HFFc6 (cell line): Measurements from ENCODE around the gene MYO9B. TPM values are rescaled to one million over a fixed set of nuclear protein-coding genes. Genes with fewer than 3 reads are reported as not detected.
"Not testable (repeated sequence)": the region's sequence is repeated elsewhere in the genome, so short reads cannot be mapped to it uniquely, and the experiment has no call there.

Experiments used
- DNase-seq: peaks from one replicate; pipeline ENCODE4 v3.0.0-alpha.2; 2018
- H3K27ac Mint-ChIP-seq: 2 replicates; pipeline ENCODE4 v1.8.0; 2020; ENCODE audit warnings: mild to moderate bottlenecking, mixed read lengths
- H3K27me3 Mint-ChIP-seq: 2 replicates; pipeline ENCODE4 v1.8.0; 2021; ENCODE audit warnings: mild to moderate bottlenecking, moderate library complexity, mixed read lengths; ENCODE audit not compliant: insufficient read depth
- H3K36me3 Mint-ChIP-seq: 2 replicates; pipeline ENCODE4 v1.8.0; 2021; ENCODE audit warnings: low read depth, mixed read lengths
- H3K4me1 Mint-ChIP-seq: 2 replicates; pipeline ENCODE4 v1.8.0; 2020; ENCODE audit warnings: low read depth, mixed read lengths
- H3K4me3 Mint-ChIP-seq: 2 replicates; pipeline ENCODE4 v1.8.0; 2020; ENCODE audit warnings: mild to moderate bottlenecking, moderate library complexity, mixed read lengths
- H3K9me3 Mint-ChIP-seq: 2 replicates; pipeline ENCODE4 v1.8.0; 2020; ENCODE audit warnings: mild to moderate bottlenecking, mixed read lengths
- total RNA-seq, 6 experiments: library from RNA; stranded (reverse); fragmentation: NEBNext Ultra II Directional; extraction: Animal tissue kit (Norgen Biotek cat#: 25700); gene quantifications; 2 replicates in 1 of 6; 3 replicates in 5 of 6; pipeline ENCODE4 v1.2.3, GENCODE V29; 2021
- TF ChIP-seq, protein P1 (sequence below): fragments of 200-600 bp; sonication (generic); IDR thresholded peaks from 2 replicates; pipeline ENCODE4 v1.5.0; 2021; ENCODE audit warnings: antibody characterized with exemption, mild to moderate bottlenecking

MYO9B gene
- total RNA-seq, 6 experiments from 2014 or later = 81.2 to 89.0 (median 83.4) TPM

GRCh38 chr19:17180997-17181702, 105.6 kb downstream of the MYO9B start:
- TF ChIP-seq, protein P1, sequence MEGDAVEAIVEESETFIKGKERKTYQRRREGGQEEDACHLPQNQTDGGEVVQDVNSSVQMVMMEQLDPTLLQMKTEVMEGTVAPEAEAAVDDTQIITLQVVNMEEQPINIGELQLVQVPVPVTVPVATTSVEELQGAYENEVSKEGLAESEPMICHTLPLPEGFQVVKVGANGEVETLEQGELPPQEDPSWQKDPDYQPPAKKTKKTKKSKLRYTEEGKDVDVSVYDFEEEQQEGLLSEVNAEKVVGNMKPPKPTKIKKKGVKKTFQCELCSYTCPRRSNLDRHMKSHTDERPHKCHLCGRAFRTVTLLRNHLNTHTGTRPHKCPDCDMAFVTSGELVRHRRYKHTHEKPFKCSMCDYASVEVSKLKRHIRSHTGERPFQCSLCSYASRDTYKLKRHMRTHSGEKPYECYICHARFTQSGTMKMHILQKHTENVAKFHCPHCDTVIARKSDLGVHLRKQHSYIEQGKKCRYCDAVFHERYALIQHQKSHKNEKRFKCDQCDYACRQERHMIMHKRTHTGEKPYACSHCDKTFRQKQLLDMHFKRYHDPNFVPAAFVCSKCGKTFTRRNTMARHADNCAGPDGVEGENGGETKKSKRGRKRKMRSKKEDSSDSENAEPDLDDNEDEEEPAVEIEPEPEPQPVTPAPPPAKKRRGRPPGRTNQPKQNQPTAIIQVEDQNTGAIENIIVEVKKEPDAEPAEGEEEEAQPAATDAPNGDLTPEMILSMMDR = no peak
- H3K36me3 Mint-ChIP-seq = peaks cover 11% of the 10 kb centered on the region; the same call in 1 of the 2 replicates
- H3K27ac Mint-ChIP-seq = no peak overlapping the region
- H3K9me3 Mint-ChIP-seq = no peaks in the 10 kb centered on the region
- DNase-seq = no peak
- H3K4me1 Mint-ChIP-seq = no peaks in the 10 kb centered on the region
- H3K4me3 Mint-ChIP-seq = no peak overlapping the region
- peaks cover 2% of the 10 kb centered on the region; the same call in 1 of the 2 replicates for H3K27me3 Mint-ChIP-seq

GRCh38 chr19:17183271-17183761, 107.7 kb downstream of the MYO9B start:
- no peak for DNase-seq
- H3K9me3 Mint-ChIP-seq = no peaks in the 10 kb centered on the region
- H3K4me3 Mint-ChIP-seq = no peak overlapping the region
- peaks cover 3% of the 10 kb centered on the region for H3K27me3 Mint-ChIP-seq
- H3K27ac Mint-ChIP-seq = no peak overlapping the region
- H3K4me1 Mint-ChIP-seq = no peaks in the 10 kb centered on the region
- TF ChIP-seq, protein P1 = no peak; the same call in 1 of the 2 replicates
- H3K36me3 Mint-ChIP-seq = peaks cover 6% of the 10 kb centered on the region

GRCh38 chr19:17183858-17184321, 108.3 kb downstream of the MYO9B start:
- no peaks in the 10 kb centered on the region for H3K9me3 Mint-ChIP-seq
- H3K36me3 Mint-ChIP-seq = peaks cover 6% of the 10 kb centered on the region
- H3K4me1 Mint-ChIP-seq = no peaks in the 10 kb centered on the region
- H3K4me3 Mint-ChIP-seq = no peak overlapping the region
- H3K27ac Mint-ChIP-seq = peak overlapping the region; percentile 21; the same call in 1 of the 2 replicates
- TF ChIP-seq, protein P1 = no peak
- DNase-seq = no peak
- peaks cover 3% of the 10 kb centered on the region for H3K27me3 Mint-ChIP-seq

GRCh38 chr19:17184371-17184841, 108.8 kb downstream of the MYO9B start:
- Mint-ChIP-seq H3K27ac (peak overlapping the region; percentile 21; the same call in 1 of the 2 replicates), H3K36me3 (peaks cover 6% of the 10 kb centered on the region), H3K27me3 (peaks cover 3% of the 10 kb centered on the region), H3K4me1 (no peaks in the 10 kb centered on the region), H3K9me3 (no peaks in the 10 kb centered on the region), H3K4me3 (no peak overlapping the region)
- TF ChIP-seq, protein P1 = no peak
- no peak for DNase-seq

- Mint-ChIP-seq H3K36me3 (peaks cover 6% of the 10 kb centered on the region), H3K27me3 (peaks cover 3% of the 10 kb centered on the region), H3K4me1 (no peaks in the 10 kb centered on the region), H3K4me3 (no peak overlapping the region), H3K27ac (no peak overlapping the region), H3K9me3 (no peaks in the 10 kb centered on the region)
- no peak for DNase-seq
- TF ChIP-seq, protein P1 = no peak
Observed at GRCh38 chr19:17185590-17185989, 110.0 kb downstream of the MYO9B start.

- H3K9me3 Mint-ChIP-seq, H3K4me3 Mint-ChIP-seq, H3K4me1 Mint-ChIP-seq, DNase-seq, H3K27ac Mint-ChIP-seq, H3K27me3 Mint-ChIP-seq: not testable (repeated sequence)
- H3K36me3 Mint-ChIP-seq = peaks cover 15% of the 10 kb centered on the region
Observed at GRCh38 chr19:17191736-17192135, 116.2 kb downstream of the MYO9B start.
